CD8-positive, alpha-beta memory T cell (primary cell): Measurements from ENCODE around the gene MAPKAPK2. TPM values are rescaled to one million over a fixed set of nuclear protein-coding genes. Genes with fewer than 3 reads are reported as not detected.

Experiments used
- CTCF ChIA-PET: fragments of 350-600 bp; sonication (Branson Sonifier 250); formaldehyde crosslinking; loops from one replicate; lab custom pipeline; 2021; ENCODE audit warnings: antibody characterized with exemption; lab: Charles Lee
- POLR2A ChIA-PET: fragments of 350-600 bp; sonication (Branson Sonifier 250); formaldehyde crosslinking; loops from one replicate; lab custom pipeline; 2021; ENCODE audit warnings: antibody characterized with exemption; lab: Charles Lee
- DNase-seq, 5 donors: peaks; one replicate each; pipeline versions ENCODE4 v3.0.0 to v3.0.0-alpha.2; 2020 to 2022; ENCODE audit warnings: mixed read lengths in 1 of 5
- H3K27ac ChIP-seq: one replicate; pipeline ENCODE4 v1.7.0; 2013; ENCODE audit warnings: low read depth, mild to moderate bottlenecking, low read length, moderate library complexity
- H3K27me3 ChIP-seq: 2 replicates; pipeline ENCODE4 v1.7.0; 2013; ENCODE audit warnings: low read length, mild to moderate bottlenecking; ENCODE audit not compliant: insufficient read depth, poor library complexity, severe bottlenecking
- H3K36me3 ChIP-seq: 2 replicates; pipeline ENCODE4 v1.7.0; 2013; ENCODE audit warnings: mild to moderate bottlenecking, low read length, moderate library complexity; ENCODE audit not compliant: insufficient read depth
- H3K4me1 ChIP-seq: 2 replicates; pipeline ENCODE4 v1.7.0; 2013; ENCODE audit warnings: mild to moderate bottlenecking, low read length, moderate library complexity; ENCODE audit not compliant: insufficient read depth
- H3K4me3 ChIP-seq: 2 replicates; pipeline ENCODE4 v1.7.0; 2013; ENCODE audit warnings: mild to moderate bottlenecking, low read length
- H3K9me3 ChIP-seq: 2 replicates; pipeline ENCODE4 v1.7.0; 2013; ENCODE audit warnings: mild to moderate bottlenecking, low read length
- H3K27ac Mint-ChIP-seq, 8 donors: one replicate each; pipeline ENCODE4 v1.8.0; 2020 to 2021; ENCODE audit warnings: mixed read lengths in 8 of 8, mild to moderate bottlenecking in 6 of 8, inconsistent platforms in 3 of 8, moderate library complexity in 3 of 8
- H3K27me3 Mint-ChIP-seq, 2 donors: one replicate each; pipeline ENCODE4 v1.8.0; 2020 to 2021; ENCODE audit warnings: mixed read lengths in 2 of 2, mild to moderate bottlenecking in 1 of 2, moderate library complexity in 1 of 2
- H3K36me3 Mint-ChIP-seq, 3 donors: one replicate each; pipeline ENCODE4 v1.8.0; 2020 to 2021; ENCODE audit warnings: mixed read lengths in 3 of 3, inconsistent platforms in 1 of 3, mild to moderate bottlenecking in 1 of 3
- H3K4me1 Mint-ChIP-seq, 3 donors: one replicate each; pipeline ENCODE4 v1.8.0; 2020 to 2021; ENCODE audit warnings: mixed read lengths in 3 of 3, inconsistent platforms in 1 of 3, mild to moderate bottlenecking in 1 of 3
- H3K4me3 Mint-ChIP-seq, 7 donors: one replicate each; pipeline ENCODE4 v1.8.0; 2020 to 2021; ENCODE audit warnings: mixed read lengths in 7 of 7, mild to moderate bottlenecking in 6 of 7, moderate library complexity in 4 of 7, inconsistent platforms in 2 of 7
- H3K9me3 Mint-ChIP-seq, 5 donors: one replicate each; pipeline ENCODE4 v1.8.0; 2020 to 2022; ENCODE audit warnings: mixed read lengths in 5 of 5, mild to moderate bottlenecking in 3 of 5, moderate library complexity in 2 of 5, inconsistent platforms in 1 of 5
- polyA plus RNA-seq: library from polyadenylated mRNA; unstranded; fragments of 300-500 nt; fragmentation: Illumina TruSeq; gene quantifications from one replicate; pipeline ENCODE4 v1.2.3, GENCODE V29; 2021
- total RNA-seq, 2 experiments: library from RNA; stranded (reverse); gene quantifications; one replicate each; pipeline ENCODE4 v1.2.3, GENCODE V29; 2021

Gene MAPKAPK2
- total and polyA plus RNA-seq, 3 experiments from 2014 or later: 5.0 to 79.1 (median 78.4) TPM

DNA sequence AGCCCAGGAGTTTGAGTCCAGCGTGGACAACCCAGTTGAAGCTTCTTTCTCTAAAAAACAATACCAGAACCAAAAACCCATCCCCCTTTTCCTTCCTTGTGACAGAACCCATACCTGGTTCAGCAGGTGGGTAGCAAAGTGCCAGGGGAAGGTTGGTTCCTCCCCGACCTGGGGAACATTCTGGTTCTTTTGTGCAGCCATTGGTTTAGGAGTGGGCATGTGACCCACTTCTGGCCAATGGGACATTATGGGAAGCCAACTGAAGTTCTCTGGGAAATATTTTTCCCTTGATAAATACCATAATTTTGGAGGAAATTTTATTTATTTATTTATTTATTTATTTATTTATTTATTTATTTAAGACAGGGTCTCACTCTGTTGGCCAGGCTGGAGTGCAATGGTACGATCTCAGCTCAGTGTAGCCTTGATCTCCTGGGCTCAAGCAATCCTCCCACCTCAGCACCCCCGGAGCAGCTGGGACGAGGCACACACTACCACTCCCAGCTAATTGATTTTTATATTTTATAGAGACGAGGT is 15.8 kb upstream of the MAPKAPK2 start:
- Histone ChIP-seq H3K27me3 (peaks cover 2% of the 10 kb centered on the region), H3K36me3 (no peaks in the 10 kb centered on the region), H3K4me1 (peaks cover 11% of the 10 kb centered on the region), H3K4me3 (no peak overlapping the region), H3K27ac (no peak overlapping the region), H3K9me3 (no peaks in the 10 kb centered on the region)
- Mint-ChIP-seq H3K36me3 (no peaks in the 10 kb centered on the region), H3K9me3 (no peaks in the 10 kb centered on the region), H3K4me3 (no peak overlapping the region), H3K27me3 (peaks cover 2 to 6% of the 10 kb centered on the region in 2 donors), H3K4me1 (peaks cover 14 to 15% (median 14%) of the 10 kb centered on the region in 3 donors), H3K27ac (peak overlapping the region in 1 of 8 donors; percentile 18)
- ChIA-PET CTCF (interaction anchor here (1.2 to 7.6 kb wide), 6 partner anchors 10 to 189 kb away, joined by 3 to 108 read pairs (median 8); partner anchors contain the start of gene DYRK3), POLR2A (no interaction called here)
- no peak for DNase-seq

DNA sequence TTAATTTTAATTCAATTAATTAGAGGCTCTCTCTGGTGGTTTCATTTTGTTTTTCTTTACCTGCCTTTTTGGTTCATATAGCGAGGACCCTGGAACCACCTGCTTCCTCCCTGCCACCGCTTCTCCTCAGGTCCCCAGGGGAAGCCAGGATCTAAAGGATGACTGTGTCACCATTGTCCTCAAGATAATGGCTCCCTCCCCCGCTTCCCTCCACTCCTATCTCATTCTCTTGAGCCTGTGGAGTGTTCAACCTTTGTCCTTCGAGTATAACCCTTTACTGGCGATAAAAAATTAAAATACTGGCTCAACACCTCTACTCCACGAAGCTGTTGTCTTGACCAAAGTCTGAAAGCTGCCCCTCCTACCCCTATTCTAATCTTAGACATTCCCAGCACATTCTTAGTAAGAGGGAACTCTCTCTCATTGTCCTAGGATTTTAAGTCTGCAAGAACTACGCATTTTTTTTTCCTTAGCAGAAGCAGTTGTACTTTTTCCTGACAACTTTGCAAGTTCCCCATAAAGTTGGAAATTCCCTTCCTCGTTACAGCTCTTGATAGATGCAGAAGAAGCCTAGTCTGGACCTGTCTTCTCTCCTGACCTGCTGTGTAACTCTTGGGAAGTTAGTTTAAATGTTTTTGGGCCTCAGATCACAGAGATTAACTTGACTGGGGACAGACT is 12.6 kb upstream of the MAPKAPK2 start:
- no peaks in the 10 kb centered on the region for H3K36me3 Mint-ChIP-seq
- no peaks in the 10 kb centered on the region for H3K9me3 Mint-ChIP-seq
- no peaks in the 10 kb centered on the region for H3K9me3 ChIP-seq

GRCh38 chr1:206672844-206673758 is 11.6 kb upstream of the MAPKAPK2 start:
- Mint-ChIP-seq H3K4me1 (peaks cover 6% of the 10 kb centered on the region in 3 donors), H3K27me3 (no peaks in the 10 kb centered on the region), H3K27ac (no peak overlapping the region), H3K9me3 (no peaks in the 10 kb centered on the region), H3K36me3 (no peaks in the 10 kb centered on the region), H3K4me3 (no peak overlapping the region)
- Histone ChIP-seq H3K36me3 (no peaks in the 10 kb centered on the region), H3K4me3 (no peak overlapping the region), H3K9me3 (no peaks in the 10 kb centered on the region), H3K4me1 (peaks cover 8% of the 10 kb centered on the region), H3K27ac (peak overlapping the region; percentile 63), H3K27me3 (no peaks in the 10 kb centered on the region)
- ChIA-PET CTCF (interaction anchor here (1.2 to 1.8 kb wide), 2 partner anchors 8 to 9 kb away, joined by 3 to 13 read pairs; no protein-coding TSS in a partner anchor), POLR2A (interaction anchor here (0.6 kb wide), 1 partner anchor 126 kb away, joined by 3 read pairs; no protein-coding TSS in a partner anchor)
- no peak for DNase-seq

More for the DNA sequence above, 12.6 kb upstream of the MAPKAPK2 start:
- no peaks in the 10 kb centered on the region for H3K36me3 ChIP-seq
- no peak for DNase-seq
- Mint-ChIP-seq H3K27ac (no peak overlapping the region), H3K4me1 (peaks cover 11 to 12% (median 12%) of the 10 kb centered on the region in 3 donors), H3K27me3 (peaks cover 0 to under 1% of the 10 kb centered on the region in 2 donors), H3K4me3 (no peak overlapping the region)
- H3K4me1 ChIP-seq: peaks cover 9% of the 10 kb centered on the region
- no peak overlapping the region for H3K4me3 ChIP-seq
- ChIA-PET CTCF (interaction anchor here (1.2 to 1.8 kb wide), 2 partner anchors 8 to 9 kb away, joined by 3 to 13 read pairs; no protein-coding TSS in a partner anchor), POLR2A (interaction anchor here (0.6 kb wide), 1 partner anchor 127 kb away, joined by 3 read pairs; no protein-coding TSS in a partner anchor)
- H3K27me3 ChIP-seq: no peaks in the 10 kb centered on the region
- H3K27ac ChIP-seq: peak overlapping the region; percentile 62

GRCh38 chr1:206674236-206674635 is 10.5 kb upstream of the MAPKAPK2 start:
- Mint-ChIP-seq H3K4me3 (no peak overlapping the region), H3K27me3 (peaks cover 4% of the 10 kb centered on the region in 2 donors), H3K27ac (no peak overlapping the region), H3K9me3 (no peaks in the 10 kb centered on the region), H3K36me3 (no peaks in the 10 kb centered on the region), H3K4me1 (peaks cover 0 to 9% (median 0%) of the 10 kb centered on the region in 3 donors)
- Histone ChIP-seq H3K4me1 (no peaks in the 10 kb centered on the region), H3K27me3 (no peaks in the 10 kb centered on the region), H3K27ac (no peak overlapping the region), H3K4me3 (no peak overlapping the region), H3K36me3 (no peaks in the 10 kb centered on the region), H3K9me3 (no peaks in the 10 kb centered on the region)
- ChIA-PET POLR2A (no interaction called here), CTCF (interaction anchor here (3.0 kb wide), 1 partner anchor 10 kb away, joined by 19 read pairs; no protein-coding TSS in a partner anchor)
- no peak for DNase-seq

GRCh38 chr1:206674745-206675175 is 9.9 kb upstream of the MAPKAPK2 start:
- no peak overlapping the region for H3K27ac Mint-ChIP-seq
- CTCF ChIA-PET: interaction anchor here (3.0 kb wide), 1 partner anchor 10 kb away, joined by 19 read pairs; no protein-coding TSS in a partner anchor
- no peak for DNase-seq
- no peak overlapping the region for H3K4me3 Mint-ChIP-seq
- H3K27me3 ChIP-seq: no peaks in the 10 kb centered on the region
- POLR2A ChIA-PET: no interaction called here
- no peak overlapping the region for H3K27ac ChIP-seq
- H3K9me3 ChIP-seq: no peaks in the 10 kb centered on the region
- peaks cover under 1% of the 10 kb centered on the region for H3K4me1 ChIP-seq
- H3K36me3 Mint-ChIP-seq: no peaks in the 10 kb centered on the region
- peaks cover 0 to 9% (median 1%) of the 10 kb centered on the region in 3 donors for H3K4me1 Mint-ChIP-seq
- no peaks in the 10 kb centered on the region for H3K36me3 ChIP-seq
- no peak overlapping the region for H3K4me3 ChIP-seq
- no peaks in the 10 kb centered on the region for H3K9me3 Mint-ChIP-seq
- peaks cover 4% of the 10 kb centered on the region in 2 donors for H3K27me3 Mint-ChIP-seq

DNA sequence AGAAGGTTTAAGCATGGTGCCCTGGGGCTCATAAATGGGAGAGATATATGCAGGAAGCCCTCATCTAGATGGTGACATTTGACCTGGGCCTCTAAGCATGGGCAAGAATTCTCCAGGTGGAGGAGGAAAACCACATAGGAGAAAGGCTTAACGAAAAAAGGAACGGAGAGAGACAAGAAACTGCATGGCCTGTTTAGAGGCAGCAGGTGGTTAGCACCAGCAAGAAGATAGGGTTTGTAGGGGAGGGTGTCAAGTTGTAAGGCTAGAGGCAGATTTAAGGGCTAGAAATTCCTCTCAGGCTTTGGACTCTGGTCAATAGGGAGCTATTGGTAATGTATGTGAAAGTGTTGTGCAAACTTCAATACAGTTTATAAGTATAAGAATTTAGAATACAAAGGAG is 8.2 kb upstream of the MAPKAPK2 start:
- Histone ChIP-seq H3K4me1 (peaks cover 3% of the 10 kb centered on the region), H3K36me3 (no peaks in the 10 kb centered on the region), H3K9me3 (no peaks in the 10 kb centered on the region), H3K27ac (no peak overlapping the region), H3K4me3 (no peak overlapping the region), H3K27me3 (no peaks in the 10 kb centered on the region)
- Mint-ChIP-seq H3K27me3 (peaks cover 4 to 6% of the 10 kb centered on the region in 2 donors), H3K36me3 (no peaks in the 10 kb centered on the region), H3K4me1 (peaks cover 0 to 9% (median 4%) of the 10 kb centered on the region in 3 donors), H3K27ac (peak overlapping the region in 1 of 8 donors; percentile 2), H3K4me3 (no peak overlapping the region), H3K9me3 (no peaks in the 10 kb centered on the region)
- DNase-seq: no peak
- CTCF ChIA-PET: interaction anchor here (3.0 kb wide), 1 partner anchor 12 kb away, joined by 19 read pairs; no protein-coding TSS in a partner anchor
- POLR2A ChIA-PET: no interaction called here

DNA sequence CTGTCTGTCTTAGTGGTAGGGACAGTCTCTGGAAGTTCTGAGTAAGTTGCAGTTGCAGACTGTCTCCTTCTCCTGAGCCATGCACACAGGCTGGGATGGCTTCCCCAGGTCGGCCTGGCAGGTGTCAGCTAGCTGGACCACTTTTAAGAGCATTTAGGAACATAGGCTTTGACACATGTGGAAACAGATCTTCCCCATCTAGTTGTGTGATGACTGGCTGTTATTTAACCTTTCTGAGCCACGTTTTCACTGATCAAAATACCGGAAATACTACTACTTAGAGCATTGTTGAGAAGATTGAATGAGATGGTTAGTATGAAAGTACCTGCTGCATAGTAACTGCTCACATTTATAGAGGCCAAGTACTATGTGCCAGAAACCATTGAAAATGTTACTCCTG is 6.2 kb upstream of the MAPKAPK2 start:
- DNase-seq: no peak
- H3K9me3 Mint-ChIP-seq: no peaks in the 10 kb centered on the region
- peaks cover 3% of the 10 kb centered on the region for H3K4me1 ChIP-seq
- H3K36me3 ChIP-seq: no peaks in the 10 kb centered on the region
- no peak overlapping the region for H3K27ac ChIP-seq
- no peaks in the 10 kb centered on the region for H3K9me3 ChIP-seq
- no peaks in the 10 kb centered on the region for H3K36me3 Mint-ChIP-seq
- H3K4me3 Mint-ChIP-seq: no peak overlapping the region
- peaks cover 4 to 7% of the 10 kb centered on the region in 2 donors for H3K27me3 Mint-ChIP-seq
- ChIA-PET POLR2A (no interaction called here), CTCF (interaction anchor here (1.1 to 2.4 kb wide), 2 partner anchors 13 to 43 kb away, joined by 3 to 10 read pairs; partner anchors contain the start of gene DYRK3)
- no peak overlapping the region for H3K4me3 ChIP-seq
- no peaks in the 10 kb centered on the region for H3K27me3 ChIP-seq
- H3K4me1 Mint-ChIP-seq: peaks cover 0 to 9% (median 4%) of the 10 kb centered on the region in 3 donors
- H3K27ac Mint-ChIP-seq: no peak overlapping the region
